A673 (cell line): ENCODE results near the gene MATK.

Source experiments
- CTCF ChIP-seq: fragments of 300-800, 200-600 bp; sonication (generic); conservative IDR thresholded peaks from 2 replicates; pipeline ENCODE4 v1.5.1; 2017; ENCODE audit warnings: low read depth, mild to moderate bottlenecking, antibody characterized with exemption, low read length, moderate library complexity, mixed read lengths
- EZH2 ChIP-seq: fragments of 200-600 bp; sonication (generic); IDR thresholded peaks from 2 replicates; pipeline ENCODE4 v1.6.1; 2017; ENCODE audit warnings: borderline replicate concordance, low read depth, mild to moderate bottlenecking, mixed read lengths, antibody characterized with exemption, low read length; ENCODE audit not compliant: poor library complexity, severe bottlenecking

GRCh38 chr19:3821156-3821555, 35.0 kb upstream of the MATK start:
- TF ChIP-seq CTCF: no peak
- TF ChIP-seq EZH2: no peak
